GM18508 (cell line): ENCODE results near the gene DOP1A.

Experiments
- ATAC-seq: cut with Tn5 transposase; IDR thresholded peaks from one replicate; pipeline ENCODE4 v1.9.1; 2021; ENCODE audit warnings: moderate number of reproducible peaks; ENCODE audit not compliant: insufficient read depth, unreplicated experiment

DOP1A gene

DNA sequence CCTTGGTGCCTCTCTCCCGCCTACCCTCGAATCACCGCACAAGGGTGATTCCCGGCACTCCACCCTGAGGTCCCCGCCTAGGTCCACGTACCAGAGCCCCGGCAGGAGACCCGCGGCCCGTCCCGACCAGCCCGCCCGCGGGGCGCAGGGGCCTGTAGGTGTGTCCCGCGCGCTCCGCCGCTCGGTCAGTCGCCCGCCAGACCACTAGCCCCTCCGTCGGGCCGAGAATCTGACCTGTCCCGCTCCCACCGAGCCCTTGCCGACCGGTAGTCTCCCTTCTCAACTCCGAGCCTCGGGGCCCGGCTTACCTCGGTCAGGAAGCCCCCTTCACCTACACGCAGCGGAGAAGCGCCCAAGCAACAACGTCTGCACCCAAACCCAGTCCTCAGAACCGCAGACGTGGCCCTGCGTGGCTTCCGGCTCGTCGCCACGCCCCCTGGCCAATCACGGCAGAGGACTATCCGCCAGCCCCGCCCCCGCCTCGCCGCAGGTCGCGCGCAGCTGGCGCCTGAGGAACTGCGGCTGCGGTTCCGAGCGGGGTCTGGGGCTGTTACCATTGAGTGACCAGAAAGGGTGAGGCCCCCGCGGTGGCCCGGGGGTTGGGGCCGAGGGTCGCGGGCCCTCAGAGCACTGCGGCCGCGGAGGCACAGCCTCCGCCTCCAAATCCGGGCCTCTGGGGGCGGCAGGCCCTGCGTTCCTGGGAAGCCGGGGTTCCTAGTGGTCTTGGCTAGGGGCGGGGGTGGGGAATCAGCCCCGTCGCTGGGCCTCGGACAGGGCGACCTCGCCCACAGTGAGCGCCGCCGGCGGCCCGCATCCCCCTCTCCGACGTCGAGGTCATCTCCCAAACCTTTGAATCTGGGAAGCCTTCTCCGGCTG, 125.6 kb downstream of the DOP1A start, which contains the start of the genes PGM3 and RWDD2A:
Gene PGM3 (minus strand): TSS at position 395 of the 876 bp plus-strand sequence. CDS start 2,253 bp downstream, outside the sequence.
Gene RWDD2A (plus strand): TSS at position 487 of the 876 bp plus-strand sequence. CDS start 1,095 bp downstream, outside the sequence.
- peak; percentile 91 for ATAC-seq

- no peak for ATAC-seq
These were observed 126.5 kb downstream of the DOP1A start for GRCh38 chr6:83193747-83194566.

DNA sequence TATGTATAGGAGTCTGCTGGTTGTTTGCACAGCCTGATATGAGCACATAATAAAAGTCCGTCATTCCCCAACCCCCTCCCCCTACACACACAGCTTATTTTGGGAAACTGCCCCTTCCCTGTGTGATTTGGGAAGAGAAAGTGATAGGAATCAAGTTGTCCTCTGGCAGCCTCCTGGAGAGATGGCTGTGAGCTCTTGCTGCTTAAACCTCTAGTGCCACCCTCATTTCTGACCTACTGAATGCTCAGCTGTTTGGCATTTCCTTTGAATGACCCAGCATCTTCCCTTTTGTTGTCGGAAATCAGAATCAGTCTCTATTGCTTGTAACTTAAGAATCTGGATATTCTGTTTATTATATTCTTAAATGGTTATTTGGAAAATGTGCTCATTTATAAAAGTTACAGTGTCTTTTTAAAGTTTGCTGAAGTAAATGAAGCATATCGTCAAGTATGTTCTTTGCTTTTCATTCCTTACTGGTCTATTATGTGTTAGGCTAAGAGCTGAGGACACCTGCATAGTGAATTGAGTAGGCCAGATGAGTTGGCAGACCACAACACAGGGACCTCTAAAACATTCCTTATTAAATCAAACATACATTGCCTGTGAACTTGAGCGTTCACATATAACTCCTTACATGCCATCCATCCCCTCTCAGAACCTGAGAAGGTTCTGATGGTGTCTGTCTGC, 131.2 kb downstream of the DOP1A start:
- ATAC-seq = no peak

- ATAC-seq = peak; percentile 60
These were observed 131.8 kb downstream of the DOP1A start for GRCh38 chr6:83199173-83199862.

DNA sequence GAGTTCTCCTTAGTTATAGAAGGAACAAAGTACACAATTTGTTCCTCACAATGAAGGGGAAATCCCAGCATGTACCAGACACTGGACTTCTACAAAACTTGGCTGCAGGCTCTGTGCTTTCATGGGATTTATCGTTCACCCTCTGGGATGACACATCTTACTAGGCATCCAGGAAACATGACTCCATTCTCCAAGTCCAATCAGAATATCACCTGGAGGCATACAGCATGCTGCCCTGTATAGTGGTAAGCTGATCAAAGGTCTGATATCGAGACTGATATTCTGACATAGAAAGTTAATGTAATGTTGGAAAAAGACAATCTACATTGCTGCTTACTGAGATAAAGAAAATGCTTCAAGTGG, 132.4 kb downstream of the DOP1A start:
- ATAC-seq = no peak

DNA sequence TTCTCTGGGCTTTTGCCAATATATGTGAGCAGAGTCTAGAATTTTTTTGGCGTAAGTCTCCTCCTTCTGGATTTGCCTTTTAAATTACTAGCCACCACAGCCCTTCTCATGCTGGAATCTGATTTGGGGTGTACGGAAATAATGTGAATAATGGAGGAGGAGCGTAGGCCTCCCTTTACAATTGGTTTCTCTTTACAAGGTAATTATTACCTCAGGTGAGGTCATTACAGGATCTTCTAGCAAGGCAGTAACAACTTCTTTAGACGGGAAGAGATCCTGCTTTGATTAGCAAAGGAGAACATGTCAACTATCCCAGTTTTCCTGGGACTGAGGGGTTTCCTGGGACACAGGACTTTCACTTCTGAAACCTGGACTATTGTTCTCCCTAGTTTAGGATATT, 134.6 kb downstream of the DOP1A start:
- no peak for ATAC-seq

DNA sequence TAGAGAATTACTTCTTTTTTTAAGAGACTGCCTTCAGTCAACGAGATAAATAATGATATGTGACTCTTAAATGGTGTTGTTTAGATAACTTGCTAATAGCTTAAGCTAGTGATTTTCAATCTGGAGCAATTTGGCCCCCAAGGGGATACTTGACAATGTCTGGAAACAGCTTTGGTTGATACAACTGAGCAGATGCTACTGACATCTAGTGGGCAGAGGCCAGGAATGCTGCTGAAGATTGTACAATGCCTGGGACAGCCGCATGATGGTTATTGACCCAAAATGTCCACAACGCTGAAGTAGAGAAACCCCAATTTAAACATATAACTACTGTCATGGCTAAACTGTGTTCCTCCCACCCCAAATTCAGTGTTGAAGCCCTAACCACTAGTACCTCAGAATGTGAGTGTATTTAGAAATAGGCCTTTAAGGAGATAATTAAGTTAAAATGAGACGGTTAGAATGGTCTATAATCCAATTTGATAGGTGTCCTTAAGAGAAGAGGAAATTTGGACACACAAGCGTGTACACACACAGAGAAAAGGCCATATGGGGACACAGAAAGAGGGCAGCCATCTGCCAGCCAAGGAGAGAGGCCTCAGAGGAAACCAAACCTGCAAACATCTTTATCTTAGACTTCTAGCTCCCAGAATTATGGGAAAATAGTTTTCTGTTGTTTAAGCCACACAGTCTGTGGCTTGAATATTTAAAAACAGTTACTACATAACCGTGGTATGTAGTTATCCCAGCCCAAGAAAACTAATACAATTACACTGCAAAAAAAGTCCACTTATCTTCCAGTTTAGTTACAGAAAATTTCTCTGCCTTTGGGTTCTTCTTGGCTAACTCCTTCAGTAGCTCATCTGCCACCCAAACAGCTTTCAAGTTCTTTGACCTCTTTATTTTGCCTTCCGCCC, 147.9 kb downstream of the DOP1A start:
- ATAC-seq = peak; percentile 100

GRCh38 chr6:83216806-83217205, 149.3 kb downstream of the DOP1A start:
- ATAC-seq = no peak
